IMR-90 (cell line): ENCODE results near the gene ADAMTS19. TPM values are rescaled to one million over a fixed set of nuclear protein-coding genes. Genes with fewer than 3 reads are reported as not detected.

Experiments used
- ATAC-seq: fragments of 200-7000 bp; cut with Tn5 transposase; 2 replicates; pipeline ENCODE4 v1.9.1; 2020; ENCODE audit warnings: low read depth, mild to moderate bottlenecking, moderate library complexity
- BruUV-seq: library from RNA; stranded (reverse); fragments of 400-500 nt; replicated peaks from 2 replicates; lab custom pipeline; 2021; lab: Mats Ljungman, UMichigan
- CTCF ChIA-PET: fragments of 300-600 bp; formaldehyde crosslinking; extraction: SDS; loops from one replicate; lab custom pipeline; 2021; ENCODE audit warnings: antibody characterized with exemption; lab: Yijun Ruan, JAX
- POLR2A ChIA-PET: fragments of 300-600 bp; sonication (Branson Sonifier 250); formaldehyde crosslinking; loops from one replicate; lab custom pipeline; 2022; ENCODE audit warnings: antibody characterized with exemption; ENCODE audit not compliant: unreplicated experiment; lab: Charles Lee
- DNase-seq: peaks from one replicate; pipeline ENCODE4 v3.0.0; 2013
- H2AFZ ChIP-seq: replicated peaks from 2 replicates; pipeline ENCODE3; 2013; ENCODE audit warnings: low read length, mild to moderate bottlenecking; ENCODE audit not compliant: poor library complexity
- H2AK5ac ChIP-seq: 2 replicates; pipeline ENCODE4 v1.6.1; 2013; ENCODE audit warnings: low read depth, low read length, inconsistent platforms
- H2AK9ac ChIP-seq: replicated peaks from 2 replicates; pipeline ENCODE3; 2013; ENCODE audit warnings: mild to moderate bottlenecking, low read depth, low read length, moderate library complexity; ENCODE audit not compliant: poor library complexity
- H2BK120ac ChIP-seq: 2 replicates; pipeline ENCODE4 v1.6.1; 2013; ENCODE audit warnings: low read depth, low read length, inconsistent platforms
- H2BK15ac ChIP-seq: 3 replicates; pipeline ENCODE4 v1.6.1; 2013; ENCODE audit warnings: low read depth, low read length, inconsistent platforms
- H2BK20ac ChIP-seq: 2 replicates; pipeline ENCODE4 v1.6.1; 2013; ENCODE audit warnings: low read depth, mild to moderate bottlenecking, inconsistent platforms, low read length, moderate library complexity
- H2BK5ac ChIP-seq: 2 replicates; pipeline ENCODE4 v1.6.1; 2013; ENCODE audit warnings: mild to moderate bottlenecking, low read depth, low read length, inconsistent platforms; ENCODE audit not compliant: poor library complexity, severe bottlenecking
- H3K14ac ChIP-seq: replicated peaks from 2 replicates; pipeline ENCODE4 v1.6.1; 2013; ENCODE audit warnings: low read depth, low read length, inconsistent platforms
- H3K18ac ChIP-seq: 2 replicates; pipeline ENCODE4 v1.6.1; 2013; ENCODE audit warnings: low read depth, low read length, control low read depth
- H3K23ac ChIP-seq: 2 replicates; pipeline ENCODE4 v1.6.1; 2013; ENCODE audit warnings: low read depth, low read length, inconsistent platforms
- H3K27ac ChIP-seq: 2 replicates; pipeline ENCODE4 v1.5.1; 2013; ENCODE audit warnings: mild to moderate bottlenecking, control low read depth, low read length; ENCODE audit not compliant: insufficient read depth
- H3K27me3 ChIP-seq: 2 replicates; pipeline ENCODE4 v1.6.1; 2013; ENCODE audit warnings: low read length; ENCODE audit not compliant: control insufficient read depth, insufficient read depth
- H3K36me3 ChIP-seq: 2 replicates; pipeline ENCODE4 v1.6.1; 2013; ENCODE audit warnings: low read length, mixed read lengths; ENCODE audit not compliant: control insufficient read depth, insufficient read depth
- H3K4ac ChIP-seq: 2 replicates; pipeline ENCODE4 v1.6.1; 2013; ENCODE audit warnings: low read depth, low read length, inconsistent platforms
- H3K4me1 ChIP-seq: 2 replicates; pipeline ENCODE4 v1.6.1; 2013; ENCODE audit warnings: low read length, mixed read lengths; ENCODE audit not compliant: control insufficient read depth, insufficient read depth
- H3K4me2 ChIP-seq: 2 replicates; pipeline ENCODE4 v1.6.1; 2013; ENCODE audit warnings: low read depth, mild to moderate bottlenecking, control low read depth, low read length, moderate library complexity
- H3K4me3 ChIP-seq: 2 replicates; pipeline ENCODE4 v1.5.1; 2013; ENCODE audit warnings: low read depth, mild to moderate bottlenecking, control low read depth, low read length, moderate library complexity; ENCODE audit not compliant: insufficient read depth
- H3K56ac ChIP-seq: 2 replicates; pipeline ENCODE4 v1.6.1; 2013; ENCODE audit warnings: low read length, inconsistent platforms; ENCODE audit not compliant: insufficient read depth; ENCODE audit errors: extremely low read depth
- H3K79me1 ChIP-seq, 2 experiments: 2 replicates each; pipeline ENCODE4 v1.6.1; 2013; ENCODE audit warnings: low read length in 2 of 2, inconsistent platforms in 1 of 2, low read depth in 1 of 2
- H3K9ac ChIP-seq: 2 replicates; pipeline ENCODE4 v1.6.1; 2013; ENCODE audit warnings: low read depth, low read length, control low read depth
- H3K9me1 ChIP-seq: 2 replicates; pipeline ENCODE4 v1.6.1; 2013; ENCODE audit warnings: low read length, inconsistent platforms; ENCODE audit not compliant: insufficient read depth
- H3K9me3 ChIP-seq: 2 replicates; pipeline ENCODE4 v1.6.1; 2013; ENCODE audit warnings: low read length; ENCODE audit not compliant: control insufficient read depth, insufficient read depth
- H4K20me1 ChIP-seq: 2 replicates; pipeline ENCODE4 v1.6.1; 2013; ENCODE audit warnings: low read length, inconsistent platforms; ENCODE audit not compliant: insufficient read depth
- H4K5ac ChIP-seq: 2 replicates; pipeline ENCODE4 v1.6.1; 2013; ENCODE audit warnings: mild to moderate bottlenecking, low read depth, low read length, control low read depth
- H4K8ac ChIP-seq, 2 experiments: 2 replicates each; pipeline ENCODE4 v1.6.1; 2013; ENCODE audit warnings: low read depth in 2 of 2, low read length in 2 of 2, control low read depth in 1 of 2, inconsistent platforms in 1 of 2
- H4K91ac ChIP-seq: 2 replicates; pipeline ENCODE4 v1.6.1; 2013; ENCODE audit warnings: low read depth, low read length, inconsistent platforms; ENCODE audit not compliant: insufficient read depth
- CEBPB ChIP-seq: IDR thresholded peaks from 2 replicates; pipeline ENCODE4 v1.6.1; 2012; ENCODE audit warnings: low read depth, low read length, improper control_type of control experiment
- CHD1 ChIP-seq: IDR thresholded peaks from 2 replicates; pipeline ENCODE4 v1.6.1; 2012; ENCODE audit warnings: low read depth, low read length, improper control_type of control experiment
- MAFK ChIP-seq: IDR thresholded peaks from 2 replicates; pipeline ENCODE4 v1.6.1; 2012; ENCODE audit warnings: low read depth, low read length, improper control_type of control experiment
- MAZ ChIP-seq: IDR thresholded peaks from 2 replicates; pipeline ENCODE4 v1.6.1; 2012; ENCODE audit warnings: low read depth, mild to moderate bottlenecking, low read length, improper control_type of control experiment, moderate library complexity, borderline replicate concordance
- NFE2L2 ChIP-seq: fragments of 150-350 bp; IDR thresholded peaks from 2 replicates; pipeline ENCODE4 v1.6.1; 2016; ENCODE audit warnings: low read depth, mild to moderate bottlenecking, low read length
- POLR2A ChIP-seq: IDR thresholded peaks from 2 replicates; pipeline ENCODE4 v1.6.1; 2012; ENCODE audit warnings: mild to moderate bottlenecking, low read depth, low read length
- RAD21 ChIP-seq: IDR thresholded peaks from 2 replicates; pipeline ENCODE4 v1.6.1; 2012; ENCODE audit warnings: low read length, improper control_type of control experiment
- RCOR1 ChIP-seq: IDR thresholded peaks from 2 replicates; pipeline ENCODE4 v1.6.1; 2012; ENCODE audit warnings: mild to moderate bottlenecking, low read length, improper control_type of control experiment; ENCODE audit not compliant: insufficient replicate concordance
- RFX5 ChIP-seq: IDR thresholded peaks from 2 replicates; pipeline ENCODE4 v1.8.0; 2012; ENCODE audit warnings: low read depth, mild to moderate bottlenecking, low read length, moderate library complexity
- SMC3 ChIP-seq: fragments of 150-350 bp; IDR thresholded peaks from 2 replicates; pipeline ENCODE4 v1.6.1; 2016; ENCODE audit warnings: low read depth, mild to moderate bottlenecking, antibody characterized with exemption, low read length, moderate library complexity
- WGBS, 2 experiments: methylation state at CpG; one replicate each; pipeline versions ENCODE4 v1.1.5 to v1.1.7; 2013; ENCODE audit warnings: missing lambda C conversion rate in 2 of 2; ENCODE audit not compliant: insufficient read length in 1 of 2; ENCODE audit errors: extremely low coverage in 2 of 2; 5-methylcytosine and 5-hydroxymethylcytosine counted together
- dilution Hi-C: fragments of 300-500 bp; cut with HindIII; formaldehyde crosslinking; loops from one replicate; pipeline ENCODE4 v1.14.3; 2018; ENCODE audit warnings: low sequenced_read_pairs; ENCODE audit not compliant: unreplicated experiment
- in situ Hi-C: fragments of 300-500 bp; cut with MboI; formaldehyde crosslinking; loops from 3 replicates; pipeline ENCODE4 v1.14.3; 2019; ENCODE audit warnings: low sequenced_read_pairs, inconsistent platforms, mixed read lengths
- intact Hi-C: fragments of 100-400 bp; cut with micrococcal nuclease; formaldehyde crosslinking; loops from 2 replicates; pipeline ENCODE4 v1.10.0; 2022
- polyA plus RNA-seq, 3 experiments: library from polyadenylated mRNA; depleted of rRNA; stranded (reverse); fragments of >200 nt; gene quantifications; 2 replicates each; pipeline ENCODE4 v1.2.3, GENCODE V29; 2012; ENCODE audit warnings: low replicate concordance in 1 of 3
- total RNA-seq: library from RNA; depleted of rRNA; stranded (reverse); fragments of >200 nt; gene quantifications from 2 replicates; pipeline ENCODE4 v1.2.3, GENCODE V29; 2012
- TF ChIP-seq, protein P1 (sequence below): fragments of 150-350 bp; IDR thresholded peaks from 2 replicates; pipeline ENCODE4 v1.6.1; 2017; ENCODE audit warnings: mild to moderate bottlenecking, antibody characterized with exemption, low read length, low read depth
- TF ChIP-seq, protein P2 (sequence below): conservative IDR thresholded peaks from 2 replicates; pipeline ENCODE4 v1.5.1; 2012; ENCODE audit warnings: mild to moderate bottlenecking, low read depth, low read length, improper control_type of control experiment

Gene ADAMTS19
- total and polyA plus RNA-seq, 2 of the 4 experiments (the other 2 are of a cell fraction): under 0.01 to 0.17 TPM

DNA sequence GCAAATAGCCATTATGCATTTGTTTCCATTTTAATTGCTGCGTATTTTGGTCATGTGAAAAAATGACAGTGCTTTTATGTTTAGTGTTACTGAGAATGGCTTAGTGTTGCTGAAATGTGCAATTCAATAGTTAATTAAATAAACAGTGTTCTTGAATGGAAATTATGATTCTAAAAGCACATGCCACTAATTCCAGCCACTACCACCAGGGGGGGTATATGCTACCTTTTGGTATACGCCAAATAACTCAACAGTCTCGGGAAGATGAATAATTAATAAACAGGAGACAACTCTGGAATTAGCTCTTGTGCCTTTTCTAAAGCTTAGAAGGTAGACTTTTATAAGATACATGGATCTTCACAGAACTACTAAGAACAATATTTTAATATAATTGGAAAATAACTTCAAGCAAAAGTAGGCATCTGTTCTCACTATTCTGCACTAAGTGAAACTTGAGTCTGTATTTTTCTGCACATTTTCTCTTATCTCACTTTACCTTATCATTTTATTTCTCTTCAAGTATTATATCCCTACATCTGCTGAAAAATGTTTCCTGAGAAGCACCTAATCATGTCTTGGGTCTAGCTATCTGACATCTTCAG lies 204.3 kb downstream of the ADAMTS19 start:
- H3K23ac ChIP-seq: no peak overlapping the region
- H3K4me2 ChIP-seq: no peak overlapping the region
- ATAC-seq: no peak
- H3K18ac ChIP-seq: no peak overlapping the region
- H3K9ac ChIP-seq: no peak overlapping the region
- intact Hi-C loops (loop anchor here (1.0 kb wide), 1 partner anchor 104 kb away; no protein-coding TSS in a partner anchor), in situ Hi-C loops (no loop called here), dilution Hi-C loops (no loop called here)
- no peaks in the 10 kb centered on the region for H3K79me1 ChIP-seq
- no CpG with 5 or more reads among the region's 3 CpGs for WGBS, 2 experiments
- no peak overlapping the region for H2AK5ac ChIP-seq
- CTCF ChIA-PET: interaction anchor here (0.7 to 1.6 kb wide), 8 partner anchors 11 to 108 kb away, joined by 3 to 9 read pairs (median 3); no protein-coding TSS in a partner anchor
- POLR2A ChIA-PET: no interaction called here
- no peak overlapping the region for H4K5ac ChIP-seq
- H3K9me3 ChIP-seq: no peaks in the 10 kb centered on the region
- TF ChIP-seq POLR2A: no peak
- no peak for TF ChIP-seq RFX5
- no peak for TF ChIP-seq MAZ
- TF ChIP-seq, protein P1, sequence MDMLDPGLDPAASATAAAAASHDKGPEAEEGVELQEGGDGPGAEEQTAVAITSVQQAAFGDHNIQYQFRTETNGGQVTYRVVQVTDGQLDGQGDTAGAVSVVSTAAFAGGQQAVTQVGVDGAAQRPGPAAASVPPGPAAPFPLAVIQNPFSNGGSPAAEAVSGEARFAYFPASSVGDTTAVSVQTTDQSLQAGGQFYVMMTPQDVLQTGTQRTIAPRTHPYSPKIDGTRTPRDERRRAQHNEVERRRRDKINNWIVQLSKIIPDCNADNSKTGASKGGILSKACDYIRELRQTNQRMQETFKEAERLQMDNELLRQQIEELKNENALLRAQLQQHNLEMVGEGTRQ: no peak
- no peak for TF ChIP-seq NFE2L2
- no peak for TF ChIP-seq CHD1
- TF ChIP-seq RAD21: peak; percentile 42
- no peak for TF ChIP-seq MAFK
- TF ChIP-seq RCOR1: no peak
- TF ChIP-seq CEBPB: no peak
- TF ChIP-seq SMC3: peak; percentile 39
- TF ChIP-seq, protein P2, sequence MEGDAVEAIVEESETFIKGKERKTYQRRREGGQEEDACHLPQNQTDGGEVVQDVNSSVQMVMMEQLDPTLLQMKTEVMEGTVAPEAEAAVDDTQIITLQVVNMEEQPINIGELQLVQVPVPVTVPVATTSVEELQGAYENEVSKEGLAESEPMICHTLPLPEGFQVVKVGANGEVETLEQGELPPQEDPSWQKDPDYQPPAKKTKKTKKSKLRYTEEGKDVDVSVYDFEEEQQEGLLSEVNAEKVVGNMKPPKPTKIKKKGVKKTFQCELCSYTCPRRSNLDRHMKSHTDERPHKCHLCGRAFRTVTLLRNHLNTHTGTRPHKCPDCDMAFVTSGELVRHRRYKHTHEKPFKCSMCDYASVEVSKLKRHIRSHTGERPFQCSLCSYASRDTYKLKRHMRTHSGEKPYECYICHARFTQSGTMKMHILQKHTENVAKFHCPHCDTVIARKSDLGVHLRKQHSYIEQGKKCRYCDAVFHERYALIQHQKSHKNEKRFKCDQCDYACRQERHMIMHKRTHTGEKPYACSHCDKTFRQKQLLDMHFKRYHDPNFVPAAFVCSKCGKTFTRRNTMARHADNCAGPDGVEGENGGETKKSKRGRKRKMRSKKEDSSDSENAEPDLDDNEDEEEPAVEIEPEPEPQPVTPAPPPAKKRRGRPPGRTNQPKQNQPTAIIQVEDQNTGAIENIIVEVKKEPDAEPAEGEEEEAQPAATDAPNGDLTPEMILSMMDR: peak; percentile 63
- no peak overlapping the region for H3K4ac ChIP-seq
- H3K27ac ChIP-seq: no peak overlapping the region
- no peaks in the 10 kb centered on the region for H3K36me3 ChIP-seq
- no peak overlapping the region for H2AK9ac ChIP-seq
- no peak overlapping the region for H2BK5ac ChIP-seq
- DNase-seq: peak; percentile 35
- no peak overlapping the region for H2BK15ac ChIP-seq
- H4K20me1 ChIP-seq: no peaks in the 10 kb centered on the region
- no peaks in the 10 kb centered on the region for H3K27me3 ChIP-seq
- H3K14ac ChIP-seq: no peak overlapping the region
- no peak overlapping the region for H4K8ac ChIP-seq
- no peak overlapping the region for H4K91ac ChIP-seq
- H2BK120ac ChIP-seq: no peak overlapping the region
- H3K4me1 ChIP-seq: no peaks in the 10 kb centered on the region
- no peak overlapping the region for H2BK20ac ChIP-seq
- H3K56ac ChIP-seq: no peak overlapping the region
- no peaks in the 10 kb centered on the region for H3K9me1 ChIP-seq
- no peak overlapping the region for H2AFZ ChIP-seq
- no peak overlapping the region for H3K4me3 ChIP-seq
- BruUV-seq: no TSS peak
